HG03025 (cell line): ENCODE measurements around the gene ABCC6.
"Not testable (repeated sequence)": the region's sequence is repeated elsewhere in the genome, so short reads cannot be mapped to it uniquely, and the experiment has no call there.

Experiments
- ATAC-seq: cut with Tn5 transposase; IDR thresholded peaks from one replicate; pipeline ENCODE4 v1.9.1; 2021; ENCODE audit warnings: mild to moderate bottlenecking, moderate library complexity; ENCODE audit not compliant: unreplicated experiment, low FRiP score

The ABCC6 gene

DNA sequence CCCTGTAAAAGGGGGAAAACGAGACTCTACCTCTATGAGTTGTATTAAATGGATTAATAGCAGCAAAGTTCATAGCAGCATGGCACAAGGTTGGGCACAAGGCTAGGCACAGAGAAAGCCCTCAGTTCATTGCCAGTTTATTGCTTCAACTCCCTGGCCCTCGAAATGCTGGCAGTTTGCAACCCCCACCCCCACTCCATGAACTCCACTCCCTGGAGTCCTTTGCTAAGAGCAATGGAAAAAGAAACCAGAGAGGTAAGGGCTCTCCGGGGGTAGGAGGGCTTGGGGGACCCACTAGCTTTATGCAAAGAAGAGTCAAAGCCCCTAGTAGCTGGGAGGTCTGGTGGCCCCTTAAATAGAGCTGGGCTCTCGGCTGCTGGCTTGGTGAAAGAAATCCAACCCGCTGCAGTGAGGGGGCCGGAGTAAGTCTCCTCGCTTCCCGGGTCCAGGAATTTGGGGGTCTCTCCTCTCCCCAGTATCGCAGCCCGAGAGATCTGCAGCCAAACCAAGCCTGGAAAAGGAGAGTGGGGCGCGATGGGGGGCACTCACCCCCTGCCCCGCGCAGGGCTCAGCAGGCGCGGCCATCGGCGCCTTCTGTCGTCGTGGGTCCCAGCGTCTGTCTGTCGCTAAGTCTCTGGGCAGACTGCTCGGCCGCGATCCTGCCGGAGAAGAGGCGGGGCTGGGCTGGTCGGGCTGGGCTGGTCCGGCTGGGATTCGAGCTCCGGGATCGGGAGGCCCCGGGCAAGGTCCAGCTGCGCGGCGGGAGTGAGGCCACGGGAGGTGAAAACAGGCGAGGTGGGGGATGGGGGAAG lies at the start of gene ABCC6:
Gene ABCC6 (minus strand): TSS at position 645 of the 812 bp plus-strand sequence. CDS start 60 bp downstream, at position 585.
- not testable (repeated sequence) for ATAC-seq

DNA sequence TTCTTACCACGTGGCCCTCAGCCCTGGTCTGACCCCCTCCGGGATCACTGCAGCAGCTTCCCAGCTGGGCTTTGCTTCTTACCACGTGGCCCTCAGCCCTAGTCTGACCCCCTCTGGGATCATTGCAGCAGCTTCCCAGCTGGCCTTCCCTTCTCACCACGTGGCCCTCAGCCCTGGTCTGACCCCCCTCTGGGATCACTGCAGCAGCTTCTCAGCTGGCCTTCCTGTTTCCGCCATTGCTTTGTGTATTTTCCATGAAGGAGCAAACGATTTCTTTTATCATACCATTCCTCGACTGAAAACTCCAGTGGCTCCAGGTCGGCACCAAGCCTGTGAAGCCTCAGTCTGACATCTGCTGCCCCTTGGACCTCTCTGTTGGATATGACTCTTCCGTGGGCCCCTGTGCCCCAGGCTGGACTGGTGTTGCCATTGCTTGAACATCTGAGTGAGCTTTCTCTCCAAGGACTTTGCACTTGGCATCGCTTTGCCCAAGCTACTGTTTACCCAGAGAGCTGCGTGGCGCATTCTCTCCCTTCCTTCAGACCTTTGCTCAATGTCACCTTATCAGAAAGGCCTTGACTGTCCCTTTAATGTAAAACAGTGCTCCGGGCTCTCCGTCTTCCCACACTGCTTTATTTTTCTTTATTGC lies 49.4 kb upstream of the ABCC6 start:
- not testable (repeated sequence) for ATAC-seq

DNA sequence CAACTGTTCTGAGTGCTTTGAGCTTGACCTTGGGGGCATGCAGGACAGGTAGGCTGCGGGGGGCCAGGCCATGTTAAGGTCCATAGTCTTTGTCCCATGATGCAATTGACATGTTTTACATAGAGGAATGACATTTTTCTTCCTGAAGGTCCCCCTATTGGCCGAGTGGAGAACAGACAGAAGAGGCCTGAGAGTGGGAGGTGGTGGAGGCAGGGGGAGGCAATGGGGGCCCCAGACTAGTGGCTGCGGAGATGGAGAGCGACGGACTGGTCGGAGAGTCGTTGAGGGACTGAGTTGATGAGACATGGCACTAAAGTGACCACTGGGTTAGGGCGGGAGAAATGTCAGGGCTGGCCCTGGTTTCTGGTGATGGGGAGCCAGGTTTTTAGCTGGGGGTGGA lies 48.4 kb upstream of the ABCC6 start:
- not testable (repeated sequence) for ATAC-seq

DNA sequence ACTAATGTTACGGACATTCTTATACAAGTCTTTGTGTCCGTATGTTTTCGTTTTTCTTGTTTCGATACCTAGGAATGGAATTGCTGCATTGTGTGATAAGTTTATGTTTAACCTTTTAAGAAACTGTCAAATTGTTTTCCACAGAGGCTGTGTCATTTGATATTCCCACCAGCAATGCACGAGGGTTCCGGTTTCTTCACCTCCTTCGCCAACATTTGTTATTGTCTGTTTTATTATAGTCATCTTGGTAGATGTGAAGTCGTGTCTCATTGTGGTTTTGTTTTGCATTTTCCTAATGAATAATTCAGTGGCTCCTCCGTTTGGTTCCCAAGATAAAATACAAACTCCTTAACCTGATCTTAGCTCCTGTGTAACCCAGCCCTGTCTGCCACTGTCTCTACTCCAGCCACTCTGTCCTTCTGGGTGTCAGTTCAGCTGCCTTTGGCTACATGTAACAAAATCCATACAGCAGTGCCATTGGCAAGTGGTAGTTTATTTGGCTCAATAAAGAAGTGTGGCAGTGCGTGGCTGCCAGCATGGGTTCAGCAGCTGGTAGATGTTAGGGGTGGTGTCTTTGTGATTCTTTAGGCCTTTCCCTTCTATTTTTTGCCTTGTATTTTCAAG lies 45.0 kb upstream of the ABCC6 start:
- ATAC-seq = not testable (repeated sequence)

DNA sequence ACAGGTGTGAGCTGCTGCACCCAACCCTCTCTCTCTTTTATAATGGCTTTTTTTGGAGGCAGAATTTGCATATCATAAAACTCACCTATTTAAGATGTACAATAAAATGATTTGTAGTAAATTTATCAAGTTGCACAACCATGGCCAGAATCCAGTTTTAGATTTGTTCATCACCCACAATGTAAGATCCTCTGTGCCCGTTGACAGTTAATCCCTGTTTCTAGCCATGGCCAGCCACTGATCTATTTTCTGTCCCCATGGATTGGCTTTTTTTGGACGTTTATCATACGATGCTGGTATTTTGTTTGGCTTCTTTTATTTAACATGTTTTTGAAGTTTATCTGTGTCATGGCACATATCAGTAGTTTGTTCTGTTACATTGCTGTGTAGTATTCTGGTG lies 44.4 kb upstream of the ABCC6 start:
- ATAC-seq = not testable (repeated sequence)

DNA sequence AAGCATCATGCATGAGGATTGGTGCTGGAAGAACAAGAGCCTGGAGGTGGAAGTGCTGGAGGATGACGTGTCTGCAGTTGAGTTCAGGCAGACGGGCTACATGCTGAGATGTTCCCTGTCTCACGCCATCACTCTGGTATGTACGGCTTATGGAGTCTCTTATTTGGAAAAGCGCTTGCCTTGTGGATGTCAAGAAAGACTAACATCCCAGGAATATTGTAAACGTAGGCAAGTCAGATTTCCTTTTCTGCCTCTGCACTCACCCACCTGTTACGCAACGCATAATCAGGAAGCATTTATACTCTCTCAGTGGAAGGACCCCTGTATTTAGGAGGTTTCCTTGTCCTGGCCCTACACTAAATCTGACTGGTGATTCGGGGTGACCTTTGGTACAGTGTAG lies 41.8 kb upstream of the ABCC6 start:
- ATAC-seq = not testable (repeated sequence)

DNA sequence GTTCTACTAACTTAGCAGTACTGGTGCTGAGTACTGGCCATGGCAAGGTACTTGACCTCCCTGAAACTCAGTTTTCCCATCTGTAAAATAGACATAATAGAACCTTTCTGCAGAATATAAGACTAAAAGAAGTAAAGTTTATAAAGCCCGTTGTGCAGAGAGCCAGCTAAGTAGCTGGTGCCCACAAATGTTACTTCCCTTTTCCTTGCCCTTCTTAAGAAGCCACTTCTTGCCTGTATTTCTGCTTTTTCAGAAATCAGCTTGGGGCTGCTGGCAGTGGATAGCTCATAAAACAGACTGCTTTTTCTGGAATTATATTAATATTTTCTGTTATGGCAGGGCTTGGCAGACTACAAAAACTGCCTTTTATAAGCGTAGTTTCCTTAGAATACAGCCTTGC lies 40.7 kb upstream of the ABCC6 start:
- ATAC-seq = not testable (repeated sequence)

DNA sequence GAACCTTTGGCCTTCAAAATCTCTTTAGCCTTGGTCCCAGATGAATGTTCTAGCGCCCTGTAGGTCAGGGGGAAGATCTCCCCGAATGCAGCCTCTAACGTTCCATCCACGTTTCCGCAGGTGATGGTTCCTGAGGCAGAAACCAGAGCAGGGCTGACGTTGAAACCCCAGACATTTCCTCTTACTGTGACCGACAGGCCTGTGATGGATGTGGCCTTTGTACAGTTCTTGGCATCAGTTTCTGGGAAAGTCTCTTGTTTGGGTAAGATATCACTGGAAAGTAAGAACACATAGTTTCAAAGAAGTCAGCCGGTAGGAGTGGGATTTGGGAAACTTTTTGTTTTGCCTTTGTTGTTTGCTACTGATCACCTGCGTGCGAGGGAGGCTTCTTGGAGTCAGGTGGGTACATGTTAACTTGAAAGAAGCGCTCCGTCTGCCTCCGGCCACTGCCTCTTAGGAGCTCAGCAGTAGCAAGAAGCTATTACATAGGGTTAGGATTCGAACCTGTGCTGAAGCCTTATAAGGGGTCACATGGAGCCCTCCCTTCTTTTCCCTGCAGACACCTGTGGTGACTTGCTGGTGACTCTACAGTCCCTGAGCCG lies 39.8 kb upstream of the ABCC6 start:
- not testable (repeated sequence) for ATAC-seq

DNA sequence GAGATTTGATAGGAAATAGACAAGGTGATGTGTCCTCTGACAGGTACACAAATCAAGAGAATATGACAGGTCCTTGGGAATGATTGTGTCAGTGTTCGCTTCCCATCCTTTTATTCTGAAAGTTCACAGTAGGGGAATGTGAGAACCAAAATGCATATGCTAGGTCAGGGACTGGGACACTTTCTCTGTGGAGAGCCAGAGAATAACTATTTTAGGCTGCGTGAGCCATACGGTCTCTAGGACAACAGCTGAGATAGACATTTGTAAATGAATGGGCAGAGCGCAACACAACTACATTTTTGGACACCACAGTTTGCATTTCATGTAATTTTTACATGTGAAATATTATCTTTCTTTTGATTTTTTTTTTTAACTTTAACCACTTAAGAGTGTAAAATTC lies 36.7 kb upstream of the ABCC6 start:
- not testable (repeated sequence) for ATAC-seq

DNA sequence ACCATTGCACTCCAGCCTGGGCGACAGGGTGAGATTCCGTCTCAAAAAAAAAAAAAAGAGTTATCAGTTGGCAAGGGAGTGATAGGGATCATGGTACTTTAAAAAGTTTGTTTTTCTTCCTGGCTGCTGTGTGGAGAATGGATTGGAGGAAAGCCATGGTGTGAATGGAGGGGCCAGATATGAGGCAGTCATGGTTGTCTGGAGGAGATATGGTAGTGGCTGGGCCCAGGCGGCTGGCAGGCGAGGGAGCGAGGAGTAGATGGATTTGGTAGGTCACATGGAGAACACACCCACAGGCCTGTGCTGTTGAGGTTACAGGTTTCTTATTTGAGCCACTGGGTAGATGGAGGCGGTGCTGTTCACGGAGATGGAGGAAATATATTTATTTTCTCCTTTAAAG lies 35.5 kb upstream of the ABCC6 start:
- ATAC-seq = not testable (repeated sequence)

DNA sequence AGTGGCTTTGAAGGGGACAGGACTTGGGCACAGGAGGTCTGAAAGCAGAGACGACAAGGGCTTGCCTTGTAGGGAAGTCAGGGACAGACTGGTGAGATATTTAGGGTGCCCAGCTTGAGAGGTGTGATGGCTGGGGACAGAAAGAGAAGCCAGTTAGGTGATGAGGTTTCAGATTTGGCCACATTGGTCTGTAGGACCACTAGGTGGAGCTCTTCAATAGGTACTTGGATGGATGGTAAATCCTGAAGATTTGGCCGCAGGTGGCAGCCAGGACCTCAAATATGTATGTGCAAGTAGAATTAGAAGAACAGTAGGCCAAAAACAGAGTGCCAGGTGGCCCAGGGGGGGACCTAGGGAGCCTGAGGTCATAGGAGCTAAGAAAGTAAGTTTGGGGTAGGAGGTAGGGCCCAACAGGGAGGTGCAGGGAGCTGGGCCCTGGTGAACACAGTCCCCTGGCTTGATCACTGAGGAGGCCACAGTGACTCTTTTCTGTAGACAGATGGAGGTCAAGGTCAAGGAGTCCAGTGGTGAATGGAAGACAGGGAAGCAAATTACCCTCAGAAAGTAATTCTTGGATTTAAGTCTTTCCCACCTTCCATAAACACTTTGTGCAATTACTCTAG lies 34.1 kb upstream of the ABCC6 start:
- ATAC-seq = not testable (repeated sequence)

DNA sequence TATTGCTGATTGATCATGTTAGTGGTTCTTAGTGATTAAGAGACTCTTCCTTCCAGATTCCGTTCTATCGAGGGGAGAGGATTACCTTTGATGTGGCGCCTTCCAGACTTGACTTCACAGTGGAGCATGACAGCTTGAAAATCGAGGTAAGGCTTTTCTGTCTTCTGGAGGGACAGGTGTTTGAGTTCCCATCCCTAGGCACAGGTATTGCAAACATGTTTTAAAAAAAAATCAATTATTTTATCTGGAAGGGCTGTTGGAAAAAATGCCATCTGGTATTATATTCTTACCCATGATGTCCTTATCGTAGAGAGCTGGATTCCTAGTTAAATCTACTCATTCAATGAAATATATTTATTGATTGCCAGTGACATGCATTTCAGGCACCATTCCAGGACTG lies 29.1 kb upstream of the ABCC6 start:
- ATAC-seq = not testable (repeated sequence)

DNA sequence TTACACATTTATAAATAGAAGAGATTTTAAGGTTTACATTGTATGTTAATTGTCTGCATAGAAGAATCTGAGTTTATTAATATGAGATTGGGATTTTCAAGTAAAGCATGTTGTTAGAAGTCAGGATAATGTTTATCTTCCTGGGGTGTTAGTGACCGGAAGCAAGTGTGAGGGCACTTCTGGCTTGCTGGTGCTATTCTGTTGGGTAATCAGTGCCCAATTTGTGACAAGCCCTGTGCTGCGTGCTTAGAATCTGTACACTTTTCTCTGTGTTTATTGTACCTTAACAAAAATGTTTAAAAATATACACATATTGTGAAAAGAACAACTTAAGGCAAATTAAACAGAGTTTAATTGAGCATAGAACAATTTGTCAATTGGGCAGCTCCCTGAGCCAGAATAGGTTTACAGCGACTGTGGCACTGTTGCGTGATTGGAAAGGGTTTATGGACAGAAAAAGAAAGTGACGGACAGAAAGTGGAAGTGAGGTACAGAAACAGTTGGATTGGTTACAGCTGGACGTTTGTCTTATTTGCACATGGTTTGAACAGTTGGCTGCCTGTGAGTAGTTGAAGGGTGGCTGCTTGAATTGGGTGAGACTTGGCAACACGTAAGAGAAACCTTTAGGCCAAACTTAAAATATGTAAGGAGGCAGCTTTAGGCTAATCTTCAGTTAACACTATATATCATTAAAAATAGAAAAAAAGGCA lies 26.5 kb upstream of the ABCC6 start:
- ATAC-seq = not testable (repeated sequence)

DNA sequence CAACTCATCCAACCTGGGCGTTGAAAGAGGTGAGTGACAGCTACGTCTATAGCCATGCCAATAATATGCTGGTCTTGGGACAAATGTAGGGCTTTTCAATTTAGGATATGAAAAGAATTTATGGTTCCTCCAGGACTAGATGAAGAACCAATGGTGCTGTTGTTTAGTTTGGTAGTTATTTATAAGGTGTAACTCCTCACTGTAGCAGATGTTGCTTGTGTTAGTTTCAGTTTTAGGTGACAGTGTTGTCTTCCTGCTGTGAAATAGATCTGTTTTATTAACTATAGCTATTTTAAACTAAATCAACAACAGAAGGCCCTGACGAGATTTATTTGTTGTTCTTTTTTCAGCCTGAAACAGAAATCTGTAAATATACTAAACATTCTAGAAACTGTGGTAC lies 24.1 kb upstream of the ABCC6 start:
- ATAC-seq = not testable (repeated sequence)

DNA sequence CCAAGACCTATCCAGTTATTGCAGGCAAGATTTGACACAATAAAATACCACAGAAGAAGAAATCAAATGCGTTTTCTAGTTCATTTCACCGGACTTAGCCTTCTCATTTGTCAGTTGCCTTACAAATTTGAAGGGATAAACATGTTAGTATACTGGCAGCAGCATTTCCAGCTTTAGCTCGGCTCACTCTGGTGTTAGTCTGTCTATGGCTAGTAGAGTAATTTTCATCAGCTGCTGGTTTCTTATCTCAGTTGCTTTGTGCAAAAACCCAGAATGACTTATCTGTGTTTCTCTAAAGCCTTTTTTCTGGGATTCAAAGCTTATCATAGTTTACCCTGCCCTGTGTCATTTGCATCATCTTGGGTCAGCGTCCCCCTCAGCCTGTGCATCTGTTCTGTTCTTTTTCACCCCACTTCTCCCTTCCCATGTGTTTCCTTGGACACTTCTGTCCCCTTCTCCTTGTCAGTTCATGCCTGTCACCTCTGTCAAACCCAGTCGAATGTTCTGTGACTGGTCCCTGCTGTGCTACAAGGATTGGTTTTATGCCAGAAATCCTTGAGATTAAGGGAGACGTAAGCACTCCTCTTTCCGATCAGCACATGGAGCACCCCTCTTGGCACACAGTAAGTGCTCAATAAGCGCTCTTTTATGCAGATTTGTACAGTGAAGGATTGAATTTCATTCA lies 23.4 kb upstream of the ABCC6 start:
- ATAC-seq = not testable (repeated sequence)

DNA sequence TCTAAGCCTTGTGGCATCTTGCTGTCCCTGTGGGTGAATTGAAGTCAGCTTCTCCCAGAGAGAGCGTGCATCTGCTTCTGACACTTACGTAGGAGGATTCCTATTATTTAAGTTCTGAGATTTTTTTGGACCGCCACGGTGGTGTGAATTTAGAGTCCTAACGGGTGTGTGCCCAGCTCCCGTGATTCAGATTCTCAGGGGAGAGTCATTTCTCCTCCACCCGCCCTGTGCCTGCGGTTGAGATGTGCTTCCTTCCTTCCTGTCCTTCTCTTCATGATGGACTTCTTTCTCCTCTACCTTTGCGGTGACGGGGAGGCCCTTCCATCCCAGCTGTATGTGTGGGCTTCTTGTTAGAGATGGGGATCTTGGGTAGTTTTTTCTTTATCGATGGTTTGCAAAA lies 20.6 kb upstream of the ABCC6 start:
- ATAC-seq = not testable (repeated sequence)

DNA sequence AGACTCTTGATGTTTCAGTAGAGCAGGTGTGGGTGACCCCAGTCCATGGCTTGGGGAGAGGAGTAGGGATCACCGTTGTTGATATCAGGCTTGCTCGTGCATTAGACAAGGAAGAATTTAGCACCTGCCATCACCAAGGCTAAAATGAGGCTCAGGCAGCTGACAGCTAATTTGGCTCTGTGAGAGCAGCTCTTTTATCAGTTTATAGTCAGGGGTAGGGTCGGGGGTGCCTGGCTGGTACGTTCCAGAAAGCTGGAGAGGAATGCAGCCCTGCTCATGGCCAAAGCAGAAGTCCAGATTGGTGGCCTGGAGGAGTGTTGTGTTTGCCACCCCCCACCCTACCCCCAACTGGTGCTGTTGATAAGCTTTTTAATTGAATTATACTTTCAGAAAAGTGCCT lies 17.4 kb upstream of the ABCC6 start:
- ATAC-seq = not testable (repeated sequence)

DNA sequence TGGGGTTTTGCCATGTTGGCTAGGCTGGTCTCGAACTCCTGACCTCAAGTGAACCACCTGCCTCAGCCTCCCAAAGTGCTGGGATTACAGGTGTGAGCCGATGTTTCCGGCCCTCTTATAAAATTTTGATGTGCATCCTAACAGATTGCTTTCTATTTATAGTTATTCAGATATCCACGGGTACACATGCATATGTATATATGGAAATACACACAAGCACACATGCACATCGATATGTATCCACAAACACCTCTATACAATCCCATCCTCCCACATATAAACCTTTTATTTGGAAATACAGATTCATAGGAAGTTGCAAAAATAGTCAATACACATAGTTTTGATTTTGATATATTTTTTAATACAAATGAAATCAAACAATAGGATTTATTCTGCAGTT lies 14.4 kb upstream of the ABCC6 start:
- not testable (repeated sequence) for ATAC-seq

DNA sequence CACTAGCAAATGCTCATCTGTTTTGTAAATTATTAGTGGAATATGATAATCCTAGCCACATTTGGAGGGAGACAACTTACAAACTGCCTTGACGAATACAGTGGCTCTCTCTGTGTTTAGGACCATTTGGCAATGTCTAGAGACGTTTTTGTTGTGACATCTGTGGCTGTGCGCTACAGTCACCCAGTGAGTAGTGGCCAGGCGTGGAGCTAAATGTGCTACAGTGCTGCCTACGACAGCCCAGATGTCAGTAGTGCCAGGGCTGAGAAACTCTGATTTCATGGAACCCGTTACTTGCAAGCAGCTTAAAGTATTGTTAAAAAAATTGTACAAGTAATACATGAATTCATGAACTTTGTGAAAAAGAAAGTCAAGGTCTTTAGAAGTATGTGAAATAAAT lies 13.8 kb upstream of the ABCC6 start:
- not testable (repeated sequence) for ATAC-seq
